Progenitor cell of endocrine pancreas (in vitro differentiated cells): ENCODE measurements around the gene PARP8. TPM values are rescaled to one million over a fixed set of nuclear protein-coding genes. Genes with fewer than 3 reads are reported as not detected.
"Not testable (repeated sequence)": the region's sequence is repeated elsewhere in the genome, so short reads cannot be mapped to it uniquely, and the experiment has no call there.

Experiments used
- DNase-seq: peaks from one replicate; pipeline ENCODE4 v3.0.0; 2021; ENCODE audit warnings: low spot score; ENCODE audit not compliant: unreplicated experiment
- H3K27ac Mint-ChIP-seq: 2 replicates; pipeline ENCODE4 v1.8.0; 2021; ENCODE audit warnings: mild to moderate bottlenecking, moderate library complexity, mixed read lengths
- H3K27me3 Mint-ChIP-seq: 2 replicates; pipeline ENCODE4 v1.8.0; 2021; ENCODE audit warnings: mixed read lengths
- H3K36me3 Mint-ChIP-seq: 2 replicates; pipeline ENCODE4 v1.8.0; 2022; ENCODE audit warnings: mixed read lengths; ENCODE audit not compliant: insufficient read depth
- H3K4me1 Mint-ChIP-seq: 2 replicates; pipeline ENCODE4 v1.8.0; 2021; ENCODE audit warnings: low read depth, mixed read lengths
- H3K4me3 Mint-ChIP-seq: 2 replicates; pipeline ENCODE4 v1.8.0; 2021; ENCODE audit warnings: low read depth, mild to moderate bottlenecking, moderate library complexity, mixed read lengths
- H3K9me3 Mint-ChIP-seq: 2 replicates; pipeline ENCODE4 v1.8.0; 2021; ENCODE audit warnings: low read depth, mixed read lengths
- CTCF ChIP-seq: fragments of 200-600 bp; sonication (generic); IDR thresholded peaks from one replicate; pipeline ENCODE4 v1.5.0; 2021; ENCODE audit warnings: antibody characterized with exemption, mild to moderate bottlenecking; ENCODE audit not compliant: unreplicated experiment
- total RNA-seq: library from RNA; stranded (reverse); gene quantifications from 2 replicates; pipeline ENCODE4 v1.2.1, GENCODE V29; 2021

PARP8 gene
- total RNA-seq, 1 donor from 2014 or later, result 26.7 TPM

- DNase-seq, result no peak
- Mint-ChIP-seq H3K9me3 (peaks cover 14% of the 10 kb centered on the region), H3K27ac (no peak overlapping the region), H3K27me3 (no peaks in the 10 kb centered on the region), H3K36me3 (peaks cover 20% of the 10 kb centered on the region), H3K4me1 (peaks cover 3% of the 10 kb centered on the region), H3K4me3 (no peak overlapping the region)
- no peak for TF ChIP-seq CTCF
Observed at GRCh38 chr5:50807661-50808060, 141.2 kb downstream of the PARP8 start.

GRCh38 chr5:50808406-50808805 lies 142.0 kb downstream of the PARP8 start:
- H3K27me3 Mint-ChIP-seq, result no peaks in the 10 kb centered on the region
- H3K27ac Mint-ChIP-seq, result no peak overlapping the region
- no peak for DNase-seq
- TF ChIP-seq CTCF, result no peak
- no peak overlapping the region for H3K4me3 Mint-ChIP-seq
- peaks cover 13% of the 10 kb centered on the region for H3K36me3 Mint-ChIP-seq
- peaks cover 6% of the 10 kb centered on the region for H3K9me3 Mint-ChIP-seq
- peaks cover 3% of the 10 kb centered on the region for H3K4me1 Mint-ChIP-seq

GRCh38 chr5:50811746-50812145 lies 145.3 kb downstream of the PARP8 start:
- H3K9me3 Mint-ChIP-seq, H3K4me3 Mint-ChIP-seq, H3K4me1 Mint-ChIP-seq, H3K27ac Mint-ChIP-seq, DNase-seq, H3K27me3 Mint-ChIP-seq: not testable (repeated sequence)
- peaks cover 13% of the 10 kb centered on the region for H3K36me3 Mint-ChIP-seq

GRCh38 chr5:50813691-50814090 lies 147.3 kb downstream of the PARP8 start:
- Mint-ChIP-seq H3K27me3 (no peaks in the 10 kb centered on the region), H3K27ac (no peak overlapping the region), H3K4me1 (peaks cover 3% of the 10 kb centered on the region), H3K4me3 (no peak overlapping the region), H3K36me3 (peaks cover 15% of the 10 kb centered on the region), H3K9me3 (peaks cover 5% of the 10 kb centered on the region)
- no peak for TF ChIP-seq CTCF
- DNase-seq, result no peak

- no peaks in the 10 kb centered on the region for H3K27me3 Mint-ChIP-seq
- peaks cover 5% of the 10 kb centered on the region for H3K9me3 Mint-ChIP-seq
- no peak for DNase-seq
- no peak overlapping the region for H3K4me3 Mint-ChIP-seq
- no peak for TF ChIP-seq CTCF
- H3K27ac Mint-ChIP-seq, result no peak overlapping the region
- H3K36me3 Mint-ChIP-seq, result peaks cover 15% of the 10 kb centered on the region
- peaks cover 3% of the 10 kb centered on the region for H3K4me1 Mint-ChIP-seq
Observed at GRCh38 chr5:50814556-50814955, 148.1 kb downstream of the PARP8 start.

- Mint-ChIP-seq H3K4me3 (no peak overlapping the region), H3K4me1 (no peaks in the 10 kb centered on the region), H3K36me3 (peaks cover 4% of the 10 kb centered on the region), H3K9me3 (no peaks in the 10 kb centered on the region), H3K27me3 (no peaks in the 10 kb centered on the region), H3K27ac (no peak overlapping the region)
- DNase-seq, result no peak
- TF ChIP-seq CTCF, result no peak
Observed at GRCh38 chr5:50822046-50822445, 155.6 kb downstream of the PARP8 start.
